GM12872 (cell line): ENCODE results near the gene DNAAF1.

ENCODE experiments used
- TF ChIP-seq, protein P1 (sequence below): IDR thresholded peaks from 3 replicates; pipeline ENCODE4 v1.5.1; 2011; ENCODE audit warnings: low read depth, mild to moderate bottlenecking, low read length, moderate library complexity; ENCODE audit not compliant: insufficient read depth

DNAAF1 gene

DNA sequence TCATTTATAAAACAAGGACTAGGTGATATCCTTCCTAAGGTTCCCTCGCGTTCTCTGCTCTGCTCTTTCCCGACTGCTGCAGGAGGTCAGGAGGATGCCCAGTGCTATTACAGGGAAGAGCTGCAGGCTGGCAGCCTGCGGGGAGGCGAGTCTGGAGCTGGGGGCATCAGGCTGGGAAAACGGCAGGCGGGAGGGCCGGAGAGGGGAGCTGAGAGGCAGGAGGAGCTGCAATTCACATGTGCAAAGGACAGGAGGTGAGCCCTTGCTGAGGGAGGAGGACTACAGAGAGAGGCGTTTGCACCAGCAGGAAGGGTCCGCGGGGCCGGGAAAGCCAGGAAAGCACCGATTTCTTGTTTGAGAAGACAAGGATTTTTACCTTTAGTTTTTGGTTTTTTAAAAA lies 54.0 kb downstream of the DNAAF1 start:
- TF ChIP-seq, protein P1, sequence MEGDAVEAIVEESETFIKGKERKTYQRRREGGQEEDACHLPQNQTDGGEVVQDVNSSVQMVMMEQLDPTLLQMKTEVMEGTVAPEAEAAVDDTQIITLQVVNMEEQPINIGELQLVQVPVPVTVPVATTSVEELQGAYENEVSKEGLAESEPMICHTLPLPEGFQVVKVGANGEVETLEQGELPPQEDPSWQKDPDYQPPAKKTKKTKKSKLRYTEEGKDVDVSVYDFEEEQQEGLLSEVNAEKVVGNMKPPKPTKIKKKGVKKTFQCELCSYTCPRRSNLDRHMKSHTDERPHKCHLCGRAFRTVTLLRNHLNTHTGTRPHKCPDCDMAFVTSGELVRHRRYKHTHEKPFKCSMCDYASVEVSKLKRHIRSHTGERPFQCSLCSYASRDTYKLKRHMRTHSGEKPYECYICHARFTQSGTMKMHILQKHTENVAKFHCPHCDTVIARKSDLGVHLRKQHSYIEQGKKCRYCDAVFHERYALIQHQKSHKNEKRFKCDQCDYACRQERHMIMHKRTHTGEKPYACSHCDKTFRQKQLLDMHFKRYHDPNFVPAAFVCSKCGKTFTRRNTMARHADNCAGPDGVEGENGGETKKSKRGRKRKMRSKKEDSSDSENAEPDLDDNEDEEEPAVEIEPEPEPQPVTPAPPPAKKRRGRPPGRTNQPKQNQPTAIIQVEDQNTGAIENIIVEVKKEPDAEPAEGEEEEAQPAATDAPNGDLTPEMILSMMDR = no peak

DNA sequence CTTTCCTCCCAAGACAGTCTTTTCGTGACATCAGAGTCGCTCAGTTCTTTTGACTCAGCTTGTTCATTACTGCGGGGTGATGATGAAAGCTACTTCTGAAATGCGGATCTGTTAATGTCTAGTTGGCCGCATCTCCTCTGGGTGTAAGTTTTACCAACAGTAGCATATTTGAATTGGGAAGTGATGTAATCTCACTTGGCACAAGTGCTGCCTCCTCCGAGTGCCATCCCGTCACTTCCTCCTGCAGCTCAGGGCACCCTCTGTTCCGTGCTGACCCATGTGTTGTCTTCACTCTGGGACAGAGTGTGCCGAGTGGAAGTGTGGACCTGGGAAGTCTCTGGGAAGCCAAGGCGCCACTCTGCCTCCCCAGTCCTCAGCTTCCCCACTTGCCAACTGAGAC lies 54.8 kb downstream of the DNAAF1 start:
- TF ChIP-seq, protein P1 = no peak

DNA sequence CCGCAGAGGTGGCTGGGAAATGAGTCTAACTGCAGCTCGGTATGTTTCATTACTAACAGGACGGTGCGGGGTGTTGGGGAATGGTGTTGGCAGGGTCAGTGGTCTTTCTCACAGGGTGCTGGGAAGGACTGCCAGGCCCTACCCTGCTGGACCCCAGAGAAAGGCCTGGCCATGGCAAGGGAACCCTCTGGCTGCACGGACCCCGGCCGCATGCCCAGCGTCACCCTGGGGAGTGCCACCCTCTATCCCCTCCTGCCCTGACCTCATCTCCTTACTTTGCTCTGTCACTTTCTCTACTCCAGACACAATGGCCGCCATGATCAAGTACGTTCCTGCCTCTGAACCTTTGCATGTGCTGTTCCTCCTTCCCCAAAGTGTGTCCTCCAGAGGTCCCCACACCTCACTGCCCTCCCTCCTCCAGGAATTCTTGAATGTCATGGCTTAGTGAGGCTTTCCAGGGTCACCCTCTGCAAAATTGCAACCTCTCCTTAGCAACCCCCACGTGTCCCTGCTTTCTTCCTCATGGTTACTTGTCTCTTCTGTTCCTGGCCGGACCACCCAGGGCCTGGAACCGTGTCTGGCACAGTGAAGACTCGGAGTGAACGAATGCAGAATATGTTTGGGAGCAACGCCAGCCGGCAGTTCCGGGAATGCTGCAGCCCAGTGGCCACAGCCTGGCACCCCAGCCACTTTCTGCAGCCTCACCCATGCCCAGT lies 61.0 kb downstream of the DNAAF1 start:
- TF ChIP-seq, protein P1 = no peak

DNA sequence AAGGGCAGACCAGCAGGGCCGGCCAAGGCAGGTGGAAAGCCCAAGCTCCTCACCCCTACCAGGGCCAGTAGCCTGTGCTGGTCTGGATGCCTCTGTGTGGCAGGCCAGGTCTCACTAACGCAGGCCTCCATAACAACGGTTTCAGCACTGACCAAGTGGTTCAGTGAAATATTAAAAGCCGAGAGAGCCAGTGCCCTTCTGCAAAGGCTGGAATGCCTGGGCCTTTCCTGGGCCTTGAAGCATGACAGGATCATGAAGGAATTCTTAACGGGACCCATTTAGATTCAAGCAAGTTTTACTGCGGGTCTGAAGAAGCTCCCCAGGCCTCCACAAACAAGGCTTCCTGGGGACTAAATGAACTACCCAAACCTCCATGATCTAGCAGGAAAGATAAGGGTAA lies 62.1 kb downstream of the DNAAF1 start:
- TF ChIP-seq, protein P1 = no peak

DNA sequence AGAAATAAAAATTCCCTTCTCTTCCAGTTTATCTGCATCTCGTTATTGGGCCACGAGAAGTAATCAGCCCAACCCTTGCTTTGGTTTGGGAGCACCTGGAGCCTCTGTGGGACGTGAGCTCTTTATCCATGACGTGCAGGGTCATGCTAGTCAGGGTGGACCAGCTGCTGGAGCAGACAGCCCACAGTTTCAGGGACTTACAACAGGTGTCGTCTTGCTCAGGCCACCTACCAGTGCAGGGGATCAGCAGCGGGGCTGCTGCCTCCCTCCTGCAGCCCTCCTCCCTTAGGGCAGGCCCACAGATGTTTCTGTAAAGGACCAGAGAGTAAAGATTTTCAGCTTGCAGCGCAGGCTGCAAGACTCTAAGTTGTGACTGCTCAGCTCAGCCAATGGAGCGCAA lies 62.8 kb downstream of the DNAAF1 start:
- TF ChIP-seq, protein P1 = no peak

DNA sequence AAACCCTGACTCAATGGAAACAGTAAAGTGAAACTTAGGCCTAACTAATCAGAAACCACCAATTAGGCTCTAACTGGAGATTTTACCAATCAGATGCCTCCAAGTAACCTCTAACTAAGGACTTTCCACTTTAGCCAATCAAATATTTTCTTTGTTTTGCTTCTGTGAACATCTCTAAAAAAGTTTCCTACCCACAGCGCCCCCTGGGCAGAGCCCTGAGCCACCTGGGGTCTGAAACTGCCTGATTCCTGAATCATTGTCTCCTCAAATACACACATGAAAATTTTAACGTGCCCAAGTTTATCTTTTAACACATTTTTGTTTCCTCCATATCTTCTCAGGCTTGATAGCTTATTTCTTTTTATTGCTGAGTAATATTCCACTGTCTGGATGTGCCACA lies 64.9 kb downstream of the DNAAF1 start:
- TF ChIP-seq, protein P1 = no peak

DNA sequence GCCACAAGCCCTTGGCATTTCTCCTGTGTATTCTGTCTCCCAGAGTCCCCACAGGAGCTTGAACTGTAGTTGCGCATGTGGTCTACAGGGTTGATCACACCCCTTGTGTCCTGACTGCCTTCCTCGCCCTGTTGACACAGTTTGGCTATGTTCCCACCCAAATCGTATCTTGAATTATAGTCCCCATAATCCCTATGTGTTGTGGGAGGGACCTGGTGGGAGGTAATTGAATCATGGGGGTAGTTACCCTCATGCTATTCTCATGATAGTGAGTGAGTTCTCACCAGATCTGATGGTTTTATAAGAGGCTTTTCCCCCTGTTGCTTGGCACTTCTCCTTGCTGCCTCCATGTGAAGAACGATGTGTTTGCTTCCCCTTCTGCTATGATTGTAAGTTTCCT lies 67.0 kb downstream of the DNAAF1 start:
- TF ChIP-seq, protein P1 = no peak
